MM.1S (cell line): Measurements from ENCODE around the gene MAML1.

Experiments
- EZH2 ChIP-seq: fragments of 300-600 bp; sonication (generic); optimal IDR thresholded peaks from 2 replicates; pipeline ENCODE3; 2017; ENCODE audit warnings: low read depth, mild to moderate bottlenecking, antibody characterized with exemption, low read length, mixed read lengths
- EZH2phosphoT487 ChIP-seq: fragments of 300-600 bp; sonication (generic); IDR thresholded peaks from 2 replicates; pipeline ENCODE4 v1.6.1; 2018; ENCODE audit warnings: antibody characterized with exemption, low read length
- TF ChIP-seq, protein P1 (sequence below): fragments of 300-600 bp; sonication (generic); IDR thresholded peaks from 2 replicates; pipeline ENCODE4 v1.5.1; 2016; ENCODE audit warnings: antibody characterized with exemption, low read length, mixed read lengths

DNA sequence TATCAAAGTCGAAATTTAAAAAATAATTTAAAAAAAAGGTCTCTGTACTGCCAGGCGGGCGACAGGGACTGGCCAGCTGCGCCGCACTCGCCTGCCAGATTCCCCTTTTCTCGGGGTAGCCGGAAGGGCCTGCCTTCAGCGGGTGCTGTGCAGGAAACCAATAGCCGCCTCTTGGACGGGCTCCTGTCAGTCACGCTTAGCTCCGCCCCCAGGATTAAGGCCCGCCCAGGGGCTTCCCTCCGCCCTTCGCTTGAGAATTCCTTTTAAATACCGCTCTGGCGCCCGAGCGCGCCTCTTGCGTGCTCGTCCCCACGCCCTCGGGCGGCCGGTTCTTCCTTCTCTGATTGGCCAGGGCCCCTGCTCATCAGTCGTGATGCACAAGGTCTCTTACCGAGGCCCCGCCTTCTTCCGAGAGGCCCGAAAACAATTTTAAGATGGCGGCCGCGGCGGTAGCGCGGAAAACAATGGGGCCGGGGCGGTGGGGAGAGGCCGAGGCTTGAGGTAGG, at the start of gene MAML1:
- TF ChIP-seq, protein P1, sequence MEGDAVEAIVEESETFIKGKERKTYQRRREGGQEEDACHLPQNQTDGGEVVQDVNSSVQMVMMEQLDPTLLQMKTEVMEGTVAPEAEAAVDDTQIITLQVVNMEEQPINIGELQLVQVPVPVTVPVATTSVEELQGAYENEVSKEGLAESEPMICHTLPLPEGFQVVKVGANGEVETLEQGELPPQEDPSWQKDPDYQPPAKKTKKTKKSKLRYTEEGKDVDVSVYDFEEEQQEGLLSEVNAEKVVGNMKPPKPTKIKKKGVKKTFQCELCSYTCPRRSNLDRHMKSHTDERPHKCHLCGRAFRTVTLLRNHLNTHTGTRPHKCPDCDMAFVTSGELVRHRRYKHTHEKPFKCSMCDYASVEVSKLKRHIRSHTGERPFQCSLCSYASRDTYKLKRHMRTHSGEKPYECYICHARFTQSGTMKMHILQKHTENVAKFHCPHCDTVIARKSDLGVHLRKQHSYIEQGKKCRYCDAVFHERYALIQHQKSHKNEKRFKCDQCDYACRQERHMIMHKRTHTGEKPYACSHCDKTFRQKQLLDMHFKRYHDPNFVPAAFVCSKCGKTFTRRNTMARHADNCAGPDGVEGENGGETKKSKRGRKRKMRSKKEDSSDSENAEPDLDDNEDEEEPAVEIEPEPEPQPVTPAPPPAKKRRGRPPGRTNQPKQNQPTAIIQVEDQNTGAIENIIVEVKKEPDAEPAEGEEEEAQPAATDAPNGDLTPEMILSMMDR = no peak
- TF ChIP-seq EZH2 (no peak), EZH2phosphoT487 (no peak)
